Measurements from ENCODE around the gene SIGLEC6.

Gene SIGLEC6

GRCh38 chr19:51548213-51548651, 16.8 kb upstream of the SIGLEC6 start:
- DNase-seq: no peak

GRCh38 chr19:51547397-51548212, 16.1 kb upstream of the SIGLEC6 start:
- DNase-seq: peak; percentile 19

GRCh38 chr19:51546650-51547396, 15.4 kb upstream of the SIGLEC6 start:
- DNase-seq: peak; percentile 52

- DNase-seq: no peak
These were observed 14.7 kb upstream of the SIGLEC6 start for GRCh38 chr19:51546107-51546649.

- no peak for DNase-seq
These were observed 12.6 kb upstream of the SIGLEC6 start for GRCh38 chr19:51544038-51544437.

GRCh38 chr19:51542699-51543098, 11.2 kb upstream of the SIGLEC6 start:
- DNase-seq: no peak

GRCh38 chr19:51541458-51542357, 10.2 kb upstream of the SIGLEC6 start:
- DNase-seq: no peak

- no peak for DNase-seq
These were observed 8.4 kb upstream of the SIGLEC6 start for GRCh38 chr19:51539821-51540366.

GRCh38 chr19:51535535-51535934, 4.1 kb upstream of the SIGLEC6 start:
- no peak for DNase-seq

- DNase-seq: no peak
These were observed 854 bp downstream of the SIGLEC6 start for GRCh38 chr19:51530616-51531015.

- DNase-seq: no peak
These were observed 2.2 kb downstream of the SIGLEC6 start for GRCh38 chr19:51529301-51529700.

- no peak for DNase-seq
These were observed 5.8 kb downstream of the SIGLEC6 start for GRCh38 chr19:51525651-51526050.

- no peak for DNase-seq
These were observed 6.7 kb downstream of the SIGLEC6 start for GRCh38 chr19:51524666-51525264.

- DNase-seq: no peak
These were observed 9.7 kb downstream of the SIGLEC6 start for GRCh38 chr19:51521781-51522180.

- DNase-seq: no peak
These were observed 10.1 kb downstream of the SIGLEC6 start for GRCh38 chr19:51521357-51521756.

- no peak for DNase-seq
These were observed 10.7 kb downstream of the SIGLEC6 start for GRCh38 chr19:51520728-51521127.

GRCh38 chr19:51514866-51515481, 16.5 kb downstream of the SIGLEC6 start:
- DNase-seq: peak; percentile 86

GRCh38 chr19:51513968-51514367, 17.5 kb downstream of the SIGLEC6 start:
- no peak for DNase-seq

GRCh38 chr19:51511353-51511752, 20.1 kb downstream of the SIGLEC6 start:
- peak; percentile 55 for DNase-seq

GRCh38 chr19:51509823-51510660, 21.4 kb downstream of the SIGLEC6 start:
- no peak for DNase-seq
